Epithelial cell of esophagus (primary cell): ENCODE results near the gene BTBD7.

Source experiments
- DNase-seq: peaks from one replicate; pipeline ENCODE4 v3.0.0; 2010; ENCODE audit warnings: low read depth
- H3K4me3 ChIP-seq: 2 replicates; pipeline ENCODE4 v1.5.1; 2011; ENCODE audit warnings: mild to moderate bottlenecking, low read length, control low read depth
- TF ChIP-seq, protein P1 (sequence below): IDR thresholded peaks from 2 replicates; pipeline ENCODE4 v1.5.1; 2011; ENCODE audit warnings: low read depth, mild to moderate bottlenecking, low read length, control low read depth, inconsistent platforms; ENCODE audit not compliant: insufficient read depth; ENCODE audit errors: missing control alignments

BTBD7 gene

DNA sequence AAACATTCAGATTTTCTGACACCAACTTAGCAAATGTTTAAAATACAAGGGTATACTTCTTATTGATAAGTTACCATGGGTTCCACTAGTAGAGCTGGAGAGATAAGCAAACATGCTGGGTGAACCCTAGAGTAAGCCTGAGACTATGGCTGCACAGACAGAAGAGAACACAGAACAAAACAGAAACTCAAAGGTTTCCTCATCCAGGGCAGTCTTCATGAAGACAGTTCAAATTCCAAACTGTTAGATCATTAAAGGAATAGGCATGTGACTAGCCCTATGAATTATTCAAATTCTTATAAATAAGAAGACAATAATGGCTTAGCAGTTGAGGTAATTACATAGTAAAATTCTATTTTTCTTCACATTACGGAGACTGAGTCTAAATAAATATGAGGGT lies 28.1 kb downstream of the BTBD7 start:
- peak; percentile 53 for DNase-seq
- TF ChIP-seq, protein P1, sequence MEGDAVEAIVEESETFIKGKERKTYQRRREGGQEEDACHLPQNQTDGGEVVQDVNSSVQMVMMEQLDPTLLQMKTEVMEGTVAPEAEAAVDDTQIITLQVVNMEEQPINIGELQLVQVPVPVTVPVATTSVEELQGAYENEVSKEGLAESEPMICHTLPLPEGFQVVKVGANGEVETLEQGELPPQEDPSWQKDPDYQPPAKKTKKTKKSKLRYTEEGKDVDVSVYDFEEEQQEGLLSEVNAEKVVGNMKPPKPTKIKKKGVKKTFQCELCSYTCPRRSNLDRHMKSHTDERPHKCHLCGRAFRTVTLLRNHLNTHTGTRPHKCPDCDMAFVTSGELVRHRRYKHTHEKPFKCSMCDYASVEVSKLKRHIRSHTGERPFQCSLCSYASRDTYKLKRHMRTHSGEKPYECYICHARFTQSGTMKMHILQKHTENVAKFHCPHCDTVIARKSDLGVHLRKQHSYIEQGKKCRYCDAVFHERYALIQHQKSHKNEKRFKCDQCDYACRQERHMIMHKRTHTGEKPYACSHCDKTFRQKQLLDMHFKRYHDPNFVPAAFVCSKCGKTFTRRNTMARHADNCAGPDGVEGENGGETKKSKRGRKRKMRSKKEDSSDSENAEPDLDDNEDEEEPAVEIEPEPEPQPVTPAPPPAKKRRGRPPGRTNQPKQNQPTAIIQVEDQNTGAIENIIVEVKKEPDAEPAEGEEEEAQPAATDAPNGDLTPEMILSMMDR = no peak
- H3K4me3 ChIP-seq = no peak overlapping the region

DNA sequence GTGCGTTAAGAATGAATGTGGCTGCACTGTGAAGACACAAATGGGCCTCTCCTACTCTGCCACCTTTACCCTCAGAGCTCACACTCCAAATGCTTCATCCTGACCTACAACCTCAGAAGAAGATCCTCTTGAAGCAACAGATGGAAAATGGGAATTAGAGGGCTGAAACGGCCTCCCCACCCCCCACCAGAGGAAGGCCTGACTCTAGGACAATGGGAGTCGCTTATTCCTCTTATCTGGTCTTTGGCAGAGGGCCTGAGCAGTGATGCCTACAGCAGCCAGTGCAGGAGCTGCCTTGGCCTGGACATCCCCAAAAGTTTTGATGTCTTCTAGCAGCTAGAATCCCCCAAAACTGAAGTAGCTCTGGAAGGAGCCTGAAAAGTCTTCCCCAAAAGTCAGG lies 29.2 kb downstream of the BTBD7 start:
- H3K4me3 ChIP-seq = no peak overlapping the region
- DNase-seq = no peak
- TF ChIP-seq, protein P1 = no peak

- no peak overlapping the region for H3K4me3 ChIP-seq
- TF ChIP-seq, protein P1 = no peak
- DNase-seq = no peak
Observed at GRCh38 chr14:93302688-93303581, 29.9 kb downstream of the BTBD7 start.

GRCh38 chr14:93301821-93302447 lies 30.9 kb downstream of the BTBD7 start:
- no peak overlapping the region for H3K4me3 ChIP-seq
- TF ChIP-seq, protein P1 = no peak
- DNase-seq = peak; percentile 25

DNA sequence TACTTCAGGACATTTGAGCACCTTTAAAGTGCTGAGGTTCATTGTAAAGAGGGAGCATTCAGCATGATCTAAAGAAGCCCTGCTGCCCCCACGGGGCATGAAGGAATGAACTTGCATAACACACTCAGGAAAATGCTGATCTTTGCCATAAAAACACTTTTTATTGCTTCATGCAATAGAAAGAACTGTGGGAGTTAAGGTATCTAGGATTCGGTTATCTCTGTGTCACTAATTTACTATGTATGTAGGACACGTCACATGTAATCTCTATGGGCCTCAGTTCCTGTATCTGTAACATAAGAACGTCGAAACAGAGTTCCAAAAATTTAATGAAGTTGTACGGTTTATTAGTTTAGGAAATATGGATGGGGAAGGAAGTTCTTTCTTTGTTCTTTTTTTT lies 33.0 kb downstream of the BTBD7 start:
- TF ChIP-seq, protein P1 = no peak
- H3K4me3 ChIP-seq = no peak overlapping the region
- no peak for DNase-seq

DNA sequence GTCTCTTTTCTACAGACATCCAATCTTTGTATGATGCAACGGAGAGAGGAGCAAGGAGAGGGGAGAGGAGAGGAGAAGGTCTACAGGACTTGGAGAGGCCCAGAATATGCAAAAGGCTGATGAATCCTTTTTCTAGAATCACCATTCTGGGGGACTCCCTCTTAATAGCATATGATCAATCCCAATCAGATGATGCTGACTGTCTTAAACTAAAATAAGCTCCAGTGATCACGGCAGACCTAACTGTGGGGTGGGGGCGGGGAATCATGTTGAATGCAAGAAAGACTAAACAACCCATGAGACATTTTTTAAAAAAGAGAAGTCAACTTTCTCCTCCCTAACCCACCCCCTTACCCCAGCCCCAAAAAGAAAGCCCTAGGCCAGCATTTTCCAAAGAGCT lies 33.4 kb downstream of the BTBD7 start:
- no peak overlapping the region for H3K4me3 ChIP-seq
- DNase-seq = no peak
- TF ChIP-seq, protein P1 = no peak
